Glomerular visceral epithelial cell (primary cell): ENCODE results near the gene RAP1A.

Experiments used
- DNase-seq: peaks from one replicate; pipeline ENCODE4 v3.0.0-alpha.2; 2016; ENCODE audit errors: extremely low spot score

Gene RAP1A

GRCh38 chr1:111619635-111620440, at the start of gene RAP1A:
Gene RAP1A (plus strand): TSS chr1:111619789. CDS start chr1:111691361, 71,572 bp downstream.
- peak; percentile 95 for DNase-seq

DNA sequence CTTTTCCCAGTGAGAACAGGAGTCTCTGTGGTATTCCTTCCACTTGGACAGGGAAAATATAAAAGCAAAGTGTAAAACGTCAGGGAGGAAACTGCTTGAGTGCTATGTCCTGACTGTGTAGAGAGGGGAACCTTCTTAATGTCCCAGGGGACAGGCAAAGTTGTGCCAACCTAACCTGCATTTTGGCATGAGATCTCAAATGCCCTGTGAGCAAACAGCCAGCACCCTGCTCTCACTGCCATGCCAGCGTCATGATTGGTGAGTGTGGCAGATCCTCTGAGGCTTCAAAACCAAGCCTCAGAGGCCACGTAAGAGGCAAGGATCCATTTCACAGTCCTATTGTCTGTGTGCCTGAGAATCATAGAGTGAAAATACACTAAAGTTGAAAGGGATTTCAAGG, 49.7 kb upstream of the RAP1A start:
- no peak for DNase-seq

GRCh38 chr1:111570781-111571181, 48.8 kb upstream of the RAP1A start:
- DNase-seq = no peak

GRCh38 chr1:111571239-111571638, 48.4 kb upstream of the RAP1A start:
- no peak for DNase-seq

- DNase-seq = peak; percentile 57
Observed at GRCh38 chr1:111571987-111572386, 47.6 kb upstream of the RAP1A start.

DNA sequence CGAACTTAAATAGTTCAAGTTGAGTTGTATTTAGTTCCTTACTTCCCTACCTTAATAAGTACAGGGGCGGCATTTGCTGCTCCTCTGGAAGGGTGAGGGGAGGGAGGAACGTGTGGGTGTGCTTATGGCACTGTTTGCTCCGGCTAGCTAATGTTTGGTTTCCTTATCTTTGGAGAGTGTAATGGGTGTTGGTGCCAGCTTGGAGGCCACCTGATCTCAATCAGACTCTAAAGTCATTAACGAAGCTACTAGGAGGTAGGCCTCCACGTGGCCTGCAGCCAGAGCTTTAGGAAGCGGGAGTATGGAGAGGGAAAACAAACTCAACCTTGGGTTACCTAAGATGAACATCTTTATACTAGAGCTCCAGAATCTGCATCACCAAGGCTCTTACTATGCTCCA, 43.0 kb upstream of the RAP1A start:
- no peak for DNase-seq

DNA sequence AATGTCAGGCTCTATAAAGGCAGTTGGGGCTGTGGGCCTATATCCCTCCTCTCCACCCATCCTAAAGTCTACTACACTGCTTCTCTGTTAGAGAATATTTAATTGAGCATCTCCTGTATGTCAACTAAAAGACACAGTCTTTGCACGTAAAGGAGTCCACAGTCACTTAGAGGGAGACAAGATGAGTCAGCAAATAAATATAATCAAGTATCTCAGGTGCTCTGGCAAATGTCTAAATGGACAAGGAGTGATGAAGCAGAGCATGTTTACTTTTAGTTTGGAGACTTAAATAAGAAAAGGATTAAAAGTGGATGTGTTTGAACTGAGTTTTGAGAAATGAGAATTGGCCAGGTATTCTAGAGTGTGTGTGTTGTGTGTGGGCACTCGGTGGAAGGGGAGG, 41.8 kb upstream of the RAP1A start:
- no peak for DNase-seq

DNA sequence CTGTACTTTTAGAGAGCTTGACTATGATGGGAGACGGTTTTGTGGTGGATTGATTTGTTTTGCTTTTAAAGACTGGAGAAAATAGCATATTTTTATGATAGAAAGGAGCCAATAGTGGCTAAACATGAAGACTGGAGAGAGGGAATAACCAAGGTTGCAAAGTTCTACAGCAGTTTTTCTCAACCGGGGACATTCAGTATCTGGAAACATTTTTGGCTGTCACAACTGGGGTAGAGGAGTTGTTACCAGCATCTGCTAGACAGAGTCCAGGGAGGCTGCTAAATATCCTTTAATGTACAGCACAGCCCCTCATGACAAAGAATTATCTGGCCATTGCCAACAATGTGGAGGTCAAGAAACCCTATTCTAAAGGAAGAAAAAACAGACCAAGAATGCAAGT, 38.4 kb upstream of the RAP1A start:
- no peak for DNase-seq

DNA sequence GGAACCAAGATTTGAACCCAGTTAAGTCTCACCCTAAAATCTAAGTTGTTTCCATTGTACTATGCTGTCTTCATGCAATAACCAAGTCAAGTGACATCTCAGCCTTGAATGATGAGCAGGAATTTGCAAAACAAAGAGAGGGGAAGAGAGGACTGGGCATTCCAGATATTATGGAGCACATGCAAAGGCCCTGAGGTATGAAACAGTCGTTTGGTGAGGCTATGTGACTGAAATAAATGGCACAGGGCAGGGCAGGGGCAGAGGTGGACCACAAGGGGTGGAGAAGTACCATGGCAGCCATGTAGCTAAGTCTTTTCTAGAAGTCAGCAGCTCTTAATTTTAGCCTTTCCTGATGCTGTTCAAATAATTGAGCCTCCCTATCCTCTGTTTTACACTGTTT, 37.6 kb upstream of the RAP1A start:
- DNase-seq = no peak

DNA sequence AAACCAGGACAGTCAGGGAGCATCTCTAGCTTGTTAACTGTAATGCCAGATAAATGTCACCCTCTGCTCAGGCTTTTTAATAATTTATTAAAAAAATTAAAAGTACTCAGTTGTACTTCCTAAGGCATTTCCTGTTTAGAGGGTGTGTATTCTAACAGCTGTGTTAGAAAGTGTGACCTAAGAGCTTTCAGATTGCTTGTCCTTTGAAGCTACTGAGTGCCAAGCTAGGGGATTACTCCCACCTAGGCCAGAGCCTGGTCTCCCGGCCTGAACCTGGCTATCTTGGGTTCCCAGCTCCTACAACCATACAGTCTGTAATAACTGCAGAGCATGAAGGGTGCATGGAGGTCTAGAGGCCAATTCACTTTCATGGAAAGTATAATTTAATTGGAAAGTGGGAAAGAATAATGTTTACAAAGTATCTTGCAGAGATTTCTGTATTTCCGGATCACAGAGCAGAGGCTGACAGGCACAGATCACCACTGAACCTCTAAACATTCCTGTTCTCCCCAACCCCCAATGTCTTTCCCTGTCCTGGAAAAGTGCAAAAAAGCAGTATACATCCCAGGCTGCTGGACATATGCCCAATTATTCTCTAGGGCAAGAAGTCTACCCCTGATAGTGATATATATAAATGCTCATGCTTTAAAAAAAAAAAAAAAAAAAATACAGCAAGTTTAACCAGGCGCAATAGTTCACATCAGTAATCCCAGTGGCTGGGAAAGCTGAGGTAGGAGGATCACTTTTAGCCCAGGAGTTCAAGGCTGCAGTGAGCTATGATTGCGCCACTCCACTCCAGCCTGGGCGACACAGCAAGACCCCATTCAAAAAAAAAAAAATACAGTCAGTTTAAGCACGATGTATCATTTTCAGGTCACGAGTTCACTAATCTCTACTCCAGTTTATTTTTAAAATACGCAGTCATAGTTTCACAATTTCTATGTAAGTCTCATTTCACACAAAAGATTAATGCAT, 36.7 kb upstream of the RAP1A start:
- no peak for DNase-seq

- DNase-seq = no peak
Observed at GRCh38 chr1:111585447-111586086, 34.0 kb upstream of the RAP1A start.

- no peak for DNase-seq
Observed at GRCh38 chr1:111586112-111586511, 33.5 kb upstream of the RAP1A start.

- DNase-seq = no peak
Observed at GRCh38 chr1:111587509-111588174, 31.9 kb upstream of the RAP1A start.

- no peak for DNase-seq
Observed at GRCh38 chr1:111591937-111592336, 27.7 kb upstream of the RAP1A start.

DNA sequence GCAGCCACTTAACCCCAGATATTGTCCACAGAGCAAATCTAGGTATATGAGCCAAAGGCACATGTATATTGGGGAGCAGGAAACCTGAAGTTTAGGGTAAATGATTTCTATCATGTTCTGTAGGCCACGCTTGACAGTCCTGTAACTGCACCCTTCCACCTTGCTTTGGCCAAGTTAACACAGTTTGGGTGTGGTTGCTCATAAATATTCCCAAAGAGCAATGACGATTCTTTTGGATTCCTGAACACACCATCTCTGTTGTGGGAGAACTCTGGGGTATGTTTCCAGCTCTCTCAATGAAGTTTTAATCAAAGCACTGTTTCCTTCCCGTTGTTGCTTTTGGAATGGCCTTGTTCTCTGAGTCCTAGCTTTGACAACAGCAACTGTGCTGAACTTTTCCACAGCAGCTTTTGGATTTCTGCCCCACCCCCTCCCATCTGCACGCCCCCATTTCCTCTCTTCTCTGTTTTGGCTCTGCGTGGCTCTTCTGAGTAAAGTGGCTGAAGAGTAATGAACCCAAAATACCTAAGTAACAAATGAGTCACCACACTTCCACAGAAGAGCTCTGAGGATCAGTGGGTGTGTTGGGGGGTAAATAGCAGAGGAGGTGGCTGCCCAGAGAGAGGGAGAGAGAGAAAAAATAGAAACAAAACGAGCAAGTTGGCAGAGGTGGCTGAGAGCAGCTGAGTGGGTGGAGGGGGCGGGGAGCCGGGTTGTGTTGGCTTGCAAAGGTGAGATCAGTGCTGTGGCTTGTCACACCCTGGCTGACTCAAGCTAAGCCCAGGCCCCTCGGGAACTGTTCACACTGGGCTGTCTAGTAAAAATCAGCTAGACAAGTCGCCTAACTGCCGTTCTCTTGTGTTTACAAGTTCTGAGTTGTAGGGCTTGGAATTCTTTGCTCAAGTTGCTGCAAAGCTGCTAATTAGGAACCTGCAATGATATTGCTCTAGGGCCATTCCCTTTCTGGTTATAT, 26.9 kb upstream of the RAP1A start:
- DNase-seq = peak; percentile 90

DNA sequence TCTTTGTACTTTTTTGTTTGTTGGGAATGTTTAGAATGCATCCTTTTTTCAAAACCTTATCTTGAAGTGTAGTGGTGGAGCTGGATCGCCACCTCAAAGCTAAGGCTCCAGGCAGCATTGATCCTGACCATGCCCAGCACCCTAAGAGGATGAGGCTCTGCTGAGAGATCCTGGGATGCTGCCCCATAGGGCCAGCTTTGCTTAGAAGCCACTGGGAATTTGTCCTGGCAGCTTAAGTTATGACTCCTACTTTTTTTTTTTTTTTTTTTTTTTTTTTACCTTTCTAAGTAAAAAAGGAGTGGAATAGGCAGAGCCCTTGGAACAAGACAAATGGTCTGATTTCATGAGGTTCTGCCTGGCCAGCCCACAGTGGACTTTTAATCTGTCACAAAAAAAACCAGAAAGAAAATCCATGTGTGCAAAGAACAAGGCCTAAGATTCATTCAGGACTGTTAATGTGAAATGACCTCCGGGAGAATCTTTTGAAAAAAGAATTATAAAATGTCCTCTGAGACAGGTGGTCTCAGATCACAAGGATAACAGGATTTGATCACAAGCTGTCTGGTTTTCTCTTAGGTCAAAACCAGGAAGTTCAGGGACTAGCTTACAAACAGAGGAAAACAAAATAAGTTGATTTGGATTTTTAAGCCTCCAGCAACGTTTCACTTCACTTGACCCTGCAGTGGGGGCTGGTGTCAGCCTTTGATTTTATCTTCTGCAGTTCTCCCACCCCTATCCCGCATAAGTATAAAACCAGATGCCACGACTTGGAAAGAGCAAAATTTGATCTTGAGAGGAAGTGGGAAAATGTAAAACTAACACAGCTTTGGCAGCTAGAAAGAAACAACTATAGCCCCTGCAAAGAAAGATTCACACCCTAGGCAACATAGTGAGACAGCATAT, 25.9 kb upstream of the RAP1A start:
- no peak for DNase-seq

DNA sequence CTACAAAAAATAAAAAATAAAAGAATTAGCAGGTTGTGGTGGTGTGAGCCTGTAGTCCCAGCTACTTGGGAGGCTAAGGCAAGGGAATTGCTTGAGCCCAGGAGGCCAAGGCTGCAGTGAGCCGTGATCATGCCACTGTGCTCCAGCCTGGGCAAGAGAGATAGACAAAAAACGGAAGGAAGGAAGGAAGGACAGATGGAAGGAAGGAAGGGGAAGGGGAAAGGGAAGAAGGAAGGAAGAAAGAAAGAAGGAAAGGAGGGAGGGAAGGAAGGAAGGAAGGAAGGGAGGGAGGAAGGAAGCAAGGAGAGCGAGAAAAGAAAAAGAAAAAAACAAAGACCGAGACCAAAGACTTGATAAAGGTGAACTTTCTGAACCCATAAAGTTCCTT, 25.3 kb upstream of the RAP1A start:
- DNase-seq = no peak

GRCh38 chr1:111595807-111596206, 23.8 kb upstream of the RAP1A start:
- no peak for DNase-seq

DNA sequence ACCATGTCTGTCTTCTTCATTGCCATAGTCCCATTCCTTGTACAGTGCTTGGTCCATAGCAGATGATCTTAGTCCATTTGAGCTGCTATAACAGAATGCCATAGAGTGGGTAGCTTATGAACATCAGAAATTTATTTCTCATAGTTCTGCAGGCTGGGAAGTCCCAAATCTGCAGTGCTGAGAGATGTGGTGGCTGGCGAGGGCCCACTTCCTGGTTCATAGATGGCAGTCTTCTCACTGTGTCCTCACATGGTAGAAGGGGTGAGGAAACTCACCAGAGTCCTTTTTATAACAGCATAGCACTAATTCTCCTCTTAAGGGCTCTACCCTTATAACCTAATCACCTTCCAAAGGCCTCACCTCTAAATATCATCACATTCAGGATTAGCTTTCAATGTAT, 23.1 kb upstream of the RAP1A start:
- no peak for DNase-seq

DNA sequence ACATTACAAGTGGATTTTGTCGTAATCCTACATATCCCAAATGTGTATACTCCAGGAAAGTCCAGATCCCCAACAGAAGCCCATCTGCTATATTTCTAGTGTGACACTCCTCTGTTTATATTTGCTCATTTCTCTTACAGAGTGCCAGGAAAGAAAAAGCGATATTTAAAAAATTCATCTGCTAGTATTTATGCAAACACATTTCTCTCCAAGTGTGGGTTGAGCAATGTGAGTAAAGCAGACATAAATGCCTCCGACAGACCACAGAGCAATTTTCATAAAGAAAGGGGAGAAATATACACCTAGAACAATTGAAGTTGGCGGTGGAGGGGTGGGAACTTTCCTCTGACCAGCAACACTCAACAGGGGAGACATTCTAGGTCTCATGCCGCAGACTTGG, 22.2 kb upstream of the RAP1A start:
- DNase-seq = no peak
